Stimulated activated CD8-positive, alpha-beta memory T cell treated with anti-CD3 and anti-CD28 coated beads, Interleukin-15, amount 100 ng/mL, for 48 hours (primary cell): ENCODE measurements around the gene PHKB.
"Not testable (repeated sequence)": the region's sequence is repeated elsewhere in the genome, so short reads cannot be mapped to it uniquely, and the experiment has no call there.

Source experiments
- DNase-seq, 2 donors: peaks; one replicate each; pipeline ENCODE4 v3.0.0-alpha.2; 2020; ENCODE audit warnings: low read depth in 2 of 2

Gene PHKB

GRCh38 chr16:47469227-47469626 is 8.1 kb downstream of the PHKB start:
- DNase-seq: no peak

- DNase-seq: no peak
Measured at GRCh38 chr16:47470211-47470610, 9.1 kb downstream of the PHKB start.

GRCh38 chr16:47470810-47471209 is 9.7 kb downstream of the PHKB start:
- no peak for DNase-seq

- DNase-seq: not testable (repeated sequence)
Measured at GRCh38 chr16:47473004-47473403, 11.9 kb downstream of the PHKB start.

- no peak for DNase-seq
Measured at GRCh38 chr16:47473792-47474191, 12.7 kb downstream of the PHKB start.

GRCh38 chr16:47475786-47476185 is 14.7 kb downstream of the PHKB start:
- DNase-seq: no peak

- DNase-seq: no peak
Measured at GRCh38 chr16:47476654-47477345, 15.7 kb downstream of the PHKB start.

- no peak for DNase-seq
Measured at GRCh38 chr16:47477679-47478078, 16.5 kb downstream of the PHKB start.

GRCh38 chr16:47480410-47480809 is 19.3 kb downstream of the PHKB start:
- DNase-seq: no peak

GRCh38 chr16:47481698-47482374 is 20.7 kb downstream of the PHKB start:
- no peak for DNase-seq

GRCh38 chr16:47483616-47484015 is 22.5 kb downstream of the PHKB start:
- no peak for DNase-seq

- DNase-seq: no peak
Measured at GRCh38 chr16:47486856-47487255, 25.7 kb downstream of the PHKB start.

- DNase-seq: no peak
Measured at GRCh38 chr16:47488051-47488450, 26.9 kb downstream of the PHKB start.

GRCh38 chr16:47490471-47490870 is 29.3 kb downstream of the PHKB start:
- no peak for DNase-seq

GRCh38 chr16:47492036-47492427 is 30.9 kb downstream of the PHKB start:
- no peak for DNase-seq

- DNase-seq: peak in 1 of 2 donors; percentile 2
Measured at GRCh38 chr16:47492428-47493377, 31.6 kb downstream of the PHKB start.

GRCh38 chr16:47493381-47494337 is 32.5 kb downstream of the PHKB start:
- no peak for DNase-seq

GRCh38 chr16:47499080-47499699 is 38.1 kb downstream of the PHKB start:
- DNase-seq: no peak

GRCh38 chr16:47499700-47500264 is 38.7 kb downstream of the PHKB start:
- DNase-seq: no peak

GRCh38 chr16:47503936-47504335 is 42.8 kb downstream of the PHKB start:
- DNase-seq: no peak
